Endothelial cell of umbilical vein (primary cell): ENCODE data around the gene POLR2J.
"Not testable (repeated sequence)": the region's sequence is repeated elsewhere in the genome, so short reads cannot be mapped to it uniquely, and the experiment has no call there.

Experiments
- CTCF ChIP-seq, 2 donors: IDR thresholded peaks; 1 replicate in 1 of 2; 2 replicates in 1 of 2; pipeline ENCODE4 v1.5.1; 2011; ENCODE audit warnings: low read length in 2 of 2, mild to moderate bottlenecking in 2 of 2, moderate library complexity in 2 of 2, control low read depth in 1 of 2, inconsistent platforms in 1 of 2, low read depth in 1 of 2; ENCODE audit not compliant: insufficient read depth in 1 of 2; ENCODE audit errors: extremely low read depth in 1 of 2
- EZH2 ChIP-seq: IDR thresholded peaks from 2 replicates; pipeline ENCODE4 v1.6.1; 2012; ENCODE audit warnings: borderline replicate concordance, low read depth, mild to moderate bottlenecking, moderate library complexity, low read length, inconsistent platforms; ENCODE audit not compliant: severe bottlenecking
- GATA2 ChIP-seq: IDR thresholded peaks from 2 replicates; pipeline ENCODE4 v1.7.0; 2011; ENCODE audit warnings: low read depth, mild to moderate bottlenecking, moderate library complexity, mixed read lengths, low read length; ENCODE audit not compliant: insufficient read length, insufficient read depth
- POLR2AphosphoS5 ChIP-seq: IDR thresholded peaks from 2 replicates; pipeline ENCODE4 v1.6.1; 2012; ENCODE audit warnings: low read depth, mild to moderate bottlenecking, control low read depth, low read length, moderate library complexity; ENCODE audit not compliant: insufficient read depth

- TF ChIP-seq CTCF (IDR thresholded peaks at IDR 0.05; ENCODE audit: extremely low read depth in 1 of 2, insufficient read depth in 1 of 2, low read depth in 1 of 2, low read length in 2 of 2); EZH2; GATA2; POLR2AphosphoS5: not testable (repeated sequence)
These were observed 23.8 kb downstream of the POLR2J start for GRCh38 chr7:102454932-102455331.
